Skin of body (tissue), 2 donors: ENCODE data around the gene FSTL5. TPM values are rescaled to one million over a fixed set of nuclear protein-coding genes. Genes with fewer than 3 reads are reported as not detected.
"Not testable (repeated sequence)": the region's sequence is repeated elsewhere in the genome, so short reads cannot be mapped to it uniquely, and the experiment has no call there.

ENCODE experiments used
- DNase-seq: peaks from one replicate; lab custom pipeline; 2025; lab: John Stamatoyannopoulos, UW
- total RNA-seq: library from RNA; depleted of rRNA; stranded (reverse); fragments of >200 nt; gene quantifications from one replicate; pipeline ENCODE4 v1.2.3, GENCODE V29; 2014

Gene FSTL5
- total RNA-seq, result 4.9 TPM

DNA sequence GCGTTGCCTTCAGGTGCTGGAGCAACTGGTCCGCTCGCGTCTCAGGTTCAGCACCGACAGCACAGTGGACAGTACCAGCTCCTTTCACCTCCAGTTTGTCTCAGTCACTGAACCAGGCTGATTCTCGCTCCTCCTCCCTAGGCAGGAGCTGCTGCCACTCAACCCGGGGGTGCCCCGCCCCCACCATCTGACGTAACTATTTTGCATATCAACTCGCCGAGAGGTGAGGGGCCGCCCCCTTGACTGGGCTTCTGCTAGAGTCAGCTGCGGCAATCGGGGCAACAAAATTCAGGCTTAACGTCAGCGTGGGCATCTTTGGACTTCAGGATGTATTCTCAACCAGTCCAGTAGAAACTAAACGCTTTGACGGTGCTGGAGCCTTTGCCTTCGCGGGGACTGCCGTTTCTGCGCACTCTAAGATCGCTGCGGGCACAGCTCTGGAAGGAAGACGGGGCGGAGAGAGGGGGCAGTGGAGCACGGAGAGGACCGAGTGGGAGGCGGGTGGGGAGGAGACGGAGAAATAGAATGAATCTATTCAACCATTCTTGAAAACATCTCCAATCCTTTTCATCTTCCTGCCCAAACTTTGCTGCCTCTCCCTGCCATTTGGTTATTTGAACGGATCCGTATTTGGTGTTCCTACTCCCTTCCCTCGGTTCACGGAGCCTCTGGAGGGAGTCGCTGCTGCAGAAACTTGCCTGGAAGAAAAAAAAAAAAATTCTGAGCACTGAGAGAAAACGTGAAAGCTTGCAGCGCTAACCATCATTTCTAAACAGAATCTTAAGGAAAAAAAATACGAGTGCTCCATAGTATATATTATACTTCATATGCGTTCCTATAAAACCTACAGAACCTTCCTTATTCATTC, at the start of gene FSTL5:
FSTL5 (minus strand) TSS at position 109 of the 868 bp plus-strand sequence. CDS start 52,604 bp downstream, outside the sequence.
- peak; percentile 68 for DNase-seq

DNA sequence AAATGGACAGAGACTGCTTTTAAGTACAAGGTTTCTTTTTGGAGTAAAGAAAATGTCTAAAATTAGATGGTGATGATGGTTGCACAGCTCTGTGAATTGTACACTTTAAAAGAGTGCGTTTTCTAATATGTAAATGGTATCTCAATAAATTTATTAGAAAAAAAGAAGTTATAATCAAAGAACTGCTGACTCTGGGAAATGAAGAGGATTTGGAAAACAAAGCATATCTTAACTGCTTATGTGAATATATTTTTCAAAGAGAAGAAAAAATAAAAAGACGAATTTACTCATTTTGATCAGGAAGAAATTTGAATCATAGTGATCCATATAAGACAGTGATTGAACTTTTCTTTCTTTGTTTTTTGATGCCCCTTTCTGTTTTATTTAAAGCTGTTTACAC, 45.9 kb upstream of the FSTL5 start:
- DNase-seq, result no peak

DNA sequence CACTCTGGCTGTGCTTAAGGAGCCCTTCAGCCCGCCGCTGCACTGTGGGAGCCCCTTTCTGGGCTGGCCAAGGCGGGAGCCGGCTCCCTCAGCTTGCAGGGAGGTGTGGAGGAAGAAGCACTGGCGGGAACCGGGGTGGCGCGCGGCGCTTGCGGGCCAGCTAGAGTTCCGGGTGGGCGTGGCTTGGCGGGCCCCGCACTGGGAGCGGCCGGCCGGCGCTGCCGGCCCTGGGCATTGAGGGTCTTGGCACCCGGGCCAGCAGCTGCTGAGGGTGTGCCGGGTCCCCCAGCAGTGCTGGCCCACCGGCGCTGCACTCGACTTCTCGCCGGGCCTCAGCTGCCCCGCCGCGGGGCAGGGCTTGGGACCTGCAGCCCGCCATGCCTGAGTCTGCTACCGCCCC, 39.7 kb upstream of the FSTL5 start:
- DNase-seq, result not testable (repeated sequence)

DNA sequence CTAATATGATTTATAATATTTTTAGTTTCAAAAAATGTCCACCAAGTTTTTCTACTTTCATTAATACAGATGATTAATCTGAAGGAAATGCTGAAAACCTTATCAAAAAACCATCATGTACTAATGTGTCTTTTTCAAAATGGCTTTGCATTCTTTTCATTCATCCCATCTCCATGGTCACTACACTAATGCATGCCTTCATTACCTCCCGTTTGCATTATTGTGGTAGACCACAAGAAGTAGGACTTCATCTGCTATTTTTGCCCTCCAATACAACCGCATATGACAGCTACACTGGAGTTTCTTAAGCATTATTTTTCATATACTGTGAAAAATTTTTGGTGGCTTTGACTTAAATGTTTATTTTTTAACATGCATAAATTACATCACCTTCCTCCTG, 37.9 kb upstream of the FSTL5 start:
- DNase-seq, result no peak

DNA sequence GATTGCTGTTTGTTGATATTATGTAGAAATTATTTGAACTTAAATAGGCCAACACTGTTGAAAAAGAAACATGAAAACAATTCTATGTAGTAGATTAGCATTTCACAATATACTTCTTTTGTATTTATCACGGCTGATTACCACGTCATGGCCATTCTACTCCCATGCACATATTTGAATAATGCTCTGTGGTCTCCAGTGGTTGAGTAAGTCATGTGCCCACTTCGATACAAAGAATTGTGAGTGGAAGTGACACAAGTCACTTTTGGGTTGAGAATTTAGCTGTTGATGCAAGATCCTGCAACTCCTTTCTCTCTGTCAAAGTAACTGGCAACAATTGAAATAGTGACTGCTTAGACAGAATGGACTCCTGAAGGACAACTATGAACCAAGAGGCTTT, 6.7 kb upstream of the FSTL5 start:
- DNase-seq, result no peak

DNA sequence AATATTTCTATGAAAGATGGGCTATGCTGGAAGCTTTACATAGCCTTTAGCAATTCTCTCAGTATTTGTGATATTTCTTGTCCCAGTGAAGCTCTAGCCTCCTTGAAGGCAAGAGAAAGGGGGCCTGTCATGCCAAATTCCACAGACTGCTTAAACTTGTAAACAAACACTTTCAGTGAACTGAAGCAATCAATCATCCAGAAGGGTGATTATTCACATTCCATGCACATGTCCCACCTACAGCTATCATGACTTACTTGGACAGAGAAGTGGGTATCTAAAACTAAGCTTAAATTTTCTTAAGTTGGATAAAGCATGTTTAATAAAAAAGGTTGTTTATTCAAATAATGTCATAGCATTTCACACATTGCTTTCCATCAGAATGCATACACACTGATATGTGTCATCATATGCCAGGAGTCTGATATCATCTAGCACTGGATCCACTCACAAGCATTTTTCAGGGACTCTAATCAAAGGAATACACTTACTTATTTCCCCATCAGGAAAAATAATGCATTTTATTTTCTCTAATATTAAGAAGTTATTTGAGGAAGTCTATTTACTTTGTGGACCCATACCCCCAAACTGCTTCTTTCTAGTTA, 1.2 kb upstream of the FSTL5 start:
- DNase-seq, result peak; percentile 16

DNA sequence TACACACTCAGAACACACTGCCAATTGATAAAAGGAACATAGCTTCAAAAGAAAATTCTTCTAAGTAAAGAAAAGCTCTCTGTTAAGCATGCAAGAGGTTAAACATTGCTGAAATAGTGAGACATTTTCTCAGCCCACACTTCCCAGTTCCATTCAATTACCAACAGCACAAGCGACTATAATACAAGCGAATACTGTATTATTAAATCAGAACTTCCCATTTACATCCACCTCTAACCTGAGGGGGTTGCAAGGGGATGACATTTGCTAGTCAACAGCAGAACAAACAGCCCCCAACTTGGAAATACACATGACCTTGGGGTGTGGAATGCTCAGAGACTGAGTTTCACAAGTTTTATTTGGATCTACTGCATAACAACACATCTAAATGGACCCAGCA, 1.1 kb downstream of the FSTL5 start:
- DNase-seq, result no peak

DNA sequence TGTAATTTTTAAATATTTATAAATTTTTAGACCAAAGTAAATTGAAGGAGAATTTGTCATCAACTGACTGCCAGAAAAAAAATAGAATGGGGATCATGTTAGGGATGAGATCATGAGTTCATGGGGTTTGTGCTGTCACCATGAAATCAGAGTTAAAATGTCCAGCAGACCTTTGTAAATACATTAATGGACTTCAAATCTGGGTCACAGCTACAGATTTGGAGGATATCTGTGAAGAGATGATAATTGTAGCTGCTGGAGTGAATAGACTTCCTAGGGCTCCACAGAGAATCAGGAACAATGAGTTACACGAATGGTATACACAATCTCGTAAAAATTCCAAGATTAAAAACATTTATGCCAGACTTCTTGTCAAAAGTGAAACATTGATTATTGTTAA, 6.6 kb downstream of the FSTL5 start:
- no peak for DNase-seq

DNA sequence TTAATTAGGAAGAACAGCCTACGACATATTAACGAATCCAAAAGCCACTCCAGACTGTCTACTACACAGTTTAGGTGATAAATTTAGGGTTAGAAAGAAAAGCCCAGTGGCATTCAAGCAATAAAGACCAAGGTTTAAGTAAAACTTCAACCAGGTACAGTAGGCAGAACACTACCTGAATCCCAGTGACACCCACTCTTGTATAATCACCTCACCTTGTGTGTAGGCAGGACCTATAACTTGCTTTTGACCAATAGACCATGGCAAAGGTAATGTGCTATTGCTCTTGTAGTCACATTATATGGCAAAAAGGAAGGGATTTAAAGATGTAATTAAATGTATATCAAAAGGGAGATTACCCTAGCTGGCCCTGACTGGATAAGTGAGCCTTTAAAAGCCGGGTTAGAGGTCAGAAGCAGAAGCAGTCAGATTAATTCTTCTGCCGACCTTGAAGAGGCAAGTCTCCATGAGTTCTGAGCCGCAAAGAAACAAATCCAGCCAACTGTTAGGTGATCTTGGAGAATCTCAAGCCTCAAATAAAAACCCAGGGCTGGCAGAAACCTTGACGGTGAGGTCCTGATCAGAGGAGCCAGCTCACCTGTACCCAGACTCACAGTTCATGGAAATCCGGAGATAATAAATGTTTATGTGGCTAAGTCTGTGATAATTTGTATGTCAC, 8.8 kb downstream of the FSTL5 start:
- no peak for DNase-seq

DNA sequence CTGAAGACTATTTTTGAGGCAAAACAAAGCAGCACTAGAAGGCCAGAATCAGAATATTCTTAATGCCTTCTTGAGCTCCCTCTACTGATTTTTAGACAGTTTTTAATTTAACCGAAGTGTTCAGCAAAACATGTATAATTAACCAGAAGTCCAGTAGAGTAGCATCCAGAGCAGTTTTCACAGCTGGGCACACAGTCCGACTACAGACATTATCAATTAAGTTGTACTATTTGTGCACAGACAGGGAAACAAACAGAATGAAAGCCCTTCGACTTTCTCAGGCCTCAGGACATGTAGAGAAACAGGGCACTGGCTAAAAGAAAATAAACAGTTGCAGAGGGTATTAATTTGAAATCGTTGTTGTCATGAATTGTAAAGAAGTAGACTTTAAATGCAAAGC, 11.9 kb downstream of the FSTL5 start:
- DNase-seq, result no peak

DNA sequence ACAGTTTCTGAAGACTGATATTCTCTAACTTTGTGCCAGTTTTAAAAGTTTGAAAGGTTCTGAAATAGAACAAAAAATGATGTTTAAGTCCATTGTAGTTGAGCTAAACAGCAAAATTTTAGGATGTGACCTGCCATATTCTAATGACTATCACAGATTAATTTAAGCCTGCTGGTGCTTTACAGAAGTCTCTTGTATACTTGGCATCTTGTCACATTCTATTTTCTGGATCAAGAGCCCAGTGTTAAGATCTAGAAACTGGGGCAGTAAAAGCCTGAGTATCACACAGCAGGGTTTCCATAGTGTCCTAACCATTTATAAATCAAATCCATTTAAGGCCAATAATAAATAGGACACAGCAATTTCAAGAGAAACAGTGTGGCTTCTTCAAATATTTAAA, 12.4 kb downstream of the FSTL5 start:
- DNase-seq, result no peak

DNA sequence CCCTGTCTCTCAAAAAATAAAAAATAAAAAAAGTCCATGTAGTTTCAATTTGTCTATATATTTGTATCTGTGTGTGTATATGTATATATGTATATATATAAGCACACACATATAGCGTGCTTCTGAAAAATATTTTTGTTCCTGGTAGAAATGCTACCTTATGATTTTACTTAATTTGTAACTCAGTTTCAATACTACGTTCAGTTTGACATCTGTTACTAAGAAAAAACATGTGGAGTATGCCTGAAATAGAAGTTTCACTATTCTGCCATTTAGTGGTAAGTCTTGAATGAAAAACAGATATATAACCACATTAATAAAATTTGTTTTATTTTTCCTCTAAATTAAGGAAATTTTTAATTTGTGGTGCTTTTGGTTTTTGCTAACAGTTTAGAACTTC, 14.2 kb downstream of the FSTL5 start:
- peak; percentile 50 for DNase-seq

DNA sequence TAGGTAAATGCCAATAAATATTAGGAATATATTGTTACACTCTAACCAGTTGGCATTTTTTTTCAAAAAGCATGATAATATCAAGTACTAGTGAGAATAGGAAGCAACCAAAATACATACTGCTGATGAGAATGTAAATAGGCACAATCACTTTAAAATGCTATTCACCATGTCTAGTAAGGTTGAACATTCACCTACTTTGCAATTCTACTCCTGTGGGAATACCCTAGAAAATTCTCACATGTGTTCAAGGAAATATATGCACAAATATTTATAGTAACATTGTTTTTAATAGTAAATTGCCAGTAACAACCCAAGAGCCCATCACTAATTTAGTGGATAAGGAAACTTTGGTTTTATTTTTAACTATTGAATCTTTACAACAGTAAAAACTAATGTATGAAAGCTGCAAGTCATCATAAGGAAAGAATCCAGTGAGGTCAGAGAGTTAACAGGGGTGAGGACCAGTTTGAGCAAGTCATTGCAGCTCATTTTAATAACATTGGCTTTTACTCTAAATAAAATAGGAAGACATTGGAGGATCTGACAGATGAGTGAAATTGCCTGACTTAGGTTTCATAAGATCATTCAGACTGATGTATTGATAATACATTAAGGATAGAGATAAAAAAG, 23.6 kb downstream of the FSTL5 start:
- DNase-seq, result no peak

DNA sequence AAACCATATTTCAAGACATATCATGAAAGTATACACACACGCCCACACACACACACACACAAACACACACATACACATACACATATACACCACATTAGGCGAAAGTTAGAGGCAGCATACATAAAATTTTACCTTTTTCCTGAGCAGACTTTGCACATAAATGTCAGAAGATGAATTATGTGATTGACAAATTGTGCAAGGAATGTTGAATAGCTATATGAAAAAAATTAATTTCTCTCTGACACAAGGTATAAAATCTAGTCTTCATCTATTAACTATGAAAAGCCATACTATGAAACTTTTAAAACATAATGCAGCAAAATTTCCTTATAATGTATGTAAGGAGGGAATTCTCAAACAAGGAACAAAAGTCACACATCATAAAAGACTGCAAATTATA, 24.4 kb downstream of the FSTL5 start:
- no peak for DNase-seq

DNA sequence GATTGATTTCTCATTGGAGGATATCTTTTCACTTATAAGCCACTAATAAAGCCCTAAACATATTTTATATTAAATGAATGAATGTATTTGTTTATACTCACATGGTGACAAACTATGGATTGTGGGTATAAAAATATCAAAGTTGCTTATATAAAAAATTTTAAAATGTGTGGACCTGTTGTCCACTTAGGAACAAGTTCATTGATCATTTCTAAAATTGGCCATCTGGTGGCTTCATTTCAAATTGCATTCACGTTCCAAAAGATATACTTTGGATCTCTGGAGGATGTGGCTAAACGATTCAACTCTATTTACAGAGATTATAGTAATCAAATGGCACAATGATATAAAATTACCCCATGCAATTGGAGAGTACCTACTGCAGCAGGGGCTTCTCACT, 32.5 kb downstream of the FSTL5 start:
- no peak for DNase-seq

DNA sequence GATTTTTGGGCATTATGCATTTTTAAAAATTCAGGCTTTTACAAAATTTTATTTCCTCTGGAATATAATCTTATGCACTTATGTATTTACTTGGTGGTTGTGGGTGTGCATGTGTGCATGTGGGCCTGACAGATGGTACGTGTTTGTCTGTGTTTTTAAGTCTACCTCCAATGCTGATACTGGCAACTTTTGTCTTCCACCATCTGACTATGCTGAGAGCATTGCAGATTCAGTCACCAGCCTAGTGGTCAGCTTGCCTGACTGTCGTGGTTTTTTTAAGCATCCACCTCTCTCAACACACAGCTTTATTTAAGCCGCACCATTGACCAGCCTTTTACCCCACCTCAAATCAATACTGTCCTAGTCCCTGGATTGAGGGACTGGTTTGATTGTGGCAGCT, 37.1 kb downstream of the FSTL5 start:
- DNase-seq, result no peak

DNA sequence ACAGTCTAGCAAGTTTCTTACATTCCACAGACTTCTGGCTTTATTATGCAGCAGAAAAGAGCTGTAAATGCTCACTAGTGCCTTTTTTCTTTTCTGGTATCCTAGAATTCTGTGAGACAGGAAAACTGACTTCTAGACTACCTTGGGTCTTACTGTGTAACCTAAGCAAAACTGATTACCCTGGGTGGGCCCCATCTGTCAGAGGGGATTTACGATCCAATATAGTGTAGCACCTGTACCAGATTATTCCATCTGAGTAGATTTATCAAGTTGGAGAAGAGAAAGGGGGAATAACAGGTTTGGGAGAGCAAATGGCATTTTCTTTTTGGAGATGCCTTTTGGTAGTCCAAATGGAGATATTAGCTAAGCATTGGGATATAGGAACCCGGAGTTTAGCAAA, 46.7 kb downstream of the FSTL5 start:
- no peak for DNase-seq

DNA sequence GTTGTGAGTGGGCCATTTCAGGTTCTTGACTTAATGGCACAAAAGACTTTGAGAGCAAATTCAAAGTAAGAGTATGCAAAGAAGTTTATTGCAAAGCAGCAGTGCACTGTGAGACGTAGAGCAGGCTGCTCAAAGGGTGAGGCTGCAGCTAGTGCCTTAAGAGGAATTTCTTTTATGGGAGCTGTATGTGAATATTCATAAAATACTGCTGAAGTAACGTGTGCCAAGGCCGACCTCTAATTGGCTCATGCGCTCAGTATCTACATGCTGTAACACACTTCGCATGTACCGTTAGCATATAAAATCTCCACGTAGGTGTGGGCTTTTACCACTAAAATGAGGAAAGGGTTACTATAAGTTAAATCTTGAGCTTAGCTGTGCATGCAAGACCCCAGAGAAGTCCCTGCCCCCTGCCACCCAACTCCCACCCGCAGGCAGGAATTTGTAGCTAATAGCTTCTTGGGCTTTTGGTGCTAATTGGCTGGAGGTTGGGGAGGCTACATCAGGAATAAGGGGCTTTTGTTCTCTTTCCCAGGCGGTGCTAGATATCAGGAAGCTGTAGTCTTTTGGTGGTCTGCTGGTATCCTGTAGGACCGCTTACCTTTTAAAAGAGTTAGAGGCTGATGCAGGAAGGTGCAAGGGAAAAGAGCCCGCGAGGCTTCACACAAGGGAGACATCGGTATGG, 47.6 kb downstream of the FSTL5 start:
- DNase-seq, result no peak

DNA sequence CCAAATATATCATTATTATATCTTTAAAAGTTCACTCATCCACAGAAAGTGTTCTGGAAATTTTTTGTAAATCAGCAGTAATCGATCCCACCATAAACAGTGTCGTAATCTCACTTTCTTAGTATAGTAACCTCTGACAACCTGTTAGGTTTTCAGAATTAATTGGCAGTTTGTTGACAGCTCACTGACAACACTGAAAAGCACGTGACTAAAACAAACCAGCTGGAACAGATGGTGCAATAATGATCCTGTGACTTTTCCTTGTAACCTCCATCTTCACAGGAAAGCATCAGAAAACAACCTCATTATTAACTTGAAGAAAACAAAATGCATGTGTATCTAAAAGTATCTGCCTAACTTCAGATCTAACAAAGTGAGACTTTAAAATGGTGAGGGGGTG, 48.5 kb downstream of the FSTL5 start:
- no peak for DNase-seq

DNA sequence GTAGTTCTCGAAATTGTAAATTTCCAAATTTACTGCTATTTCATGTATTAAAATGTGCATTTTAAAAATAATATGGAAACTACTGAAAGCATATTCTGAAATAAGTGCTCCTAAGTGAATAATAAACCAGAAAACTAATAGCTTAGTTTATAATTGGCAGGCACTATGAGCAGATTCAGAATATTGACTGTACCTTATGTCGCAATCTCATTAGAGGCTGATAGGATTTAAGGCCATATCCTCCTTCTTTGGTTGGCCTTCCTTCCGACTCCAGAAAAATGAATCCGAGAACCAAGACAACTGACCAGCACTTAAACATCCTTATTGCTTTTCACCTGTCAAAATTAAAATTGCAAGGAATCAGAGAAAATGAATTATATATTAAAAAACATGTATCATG, 52.7 kb downstream of the FSTL5 start:
- no peak for DNase-seq

DNA sequence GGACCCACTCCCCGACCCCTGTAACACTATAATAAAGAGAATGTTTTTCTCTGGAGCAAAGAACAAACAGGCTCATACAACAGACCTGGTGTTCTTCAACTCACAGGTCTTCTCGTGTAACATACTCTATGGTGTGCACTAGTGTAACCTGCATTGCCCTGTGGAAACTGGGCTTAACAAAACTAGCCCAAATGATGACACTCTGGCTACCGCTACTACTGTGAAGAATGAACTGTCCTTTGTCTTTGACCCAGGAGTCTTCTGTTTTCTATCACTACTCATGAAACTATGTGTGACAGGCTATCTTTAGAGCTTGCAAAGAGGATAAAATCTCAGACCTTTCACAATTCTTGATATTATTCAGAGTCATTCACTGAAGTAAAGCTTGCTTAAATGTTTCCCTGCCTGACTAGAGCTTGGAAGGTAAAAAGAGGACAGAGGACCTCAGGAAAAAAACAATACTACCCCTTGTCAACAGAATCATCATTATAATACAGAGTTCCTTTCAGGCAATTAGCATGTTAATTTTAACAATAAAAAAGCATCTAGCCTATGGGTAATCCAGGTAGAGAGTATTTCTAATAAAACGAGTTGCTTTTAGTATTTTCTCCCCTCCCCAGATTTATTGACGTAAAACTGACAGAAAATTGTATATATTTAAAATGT, 59.2 kb downstream of the FSTL5 start:
- DNase-seq, result no peak
